ENCODE data around the gene TWIST2.

- TF ChIP-seq POLR2AphosphoS5 (IDR thresholded peaks at IDR 0.05; ENCODE audit: low read depth, low read length) (no peak), TAF1 (IDR thresholded peaks at IDR 0.05; ENCODE audit: low read depth, low read length) (no peak), SPI1 (IDR thresholded peaks at IDR 0.05; ENCODE audit: low read depth, low read length) (no peak)
These were observed 92.9 kb downstream of the TWIST2 start for GRCh38 chr2:238940806-238941205.

Measured in GM12891 (cell line).